ENCODE measurements around the gene ATPAF2.
A peak's percentile ranks its signal among the peaks of the same experiment; 100 is the strongest.
"Not testable (repeated sequence)": the region's sequence is repeated elsewhere in the genome, so short reads cannot be mapped to it uniquely, and the experiment has no call there.

The ATPAF2 gene

DNA sequence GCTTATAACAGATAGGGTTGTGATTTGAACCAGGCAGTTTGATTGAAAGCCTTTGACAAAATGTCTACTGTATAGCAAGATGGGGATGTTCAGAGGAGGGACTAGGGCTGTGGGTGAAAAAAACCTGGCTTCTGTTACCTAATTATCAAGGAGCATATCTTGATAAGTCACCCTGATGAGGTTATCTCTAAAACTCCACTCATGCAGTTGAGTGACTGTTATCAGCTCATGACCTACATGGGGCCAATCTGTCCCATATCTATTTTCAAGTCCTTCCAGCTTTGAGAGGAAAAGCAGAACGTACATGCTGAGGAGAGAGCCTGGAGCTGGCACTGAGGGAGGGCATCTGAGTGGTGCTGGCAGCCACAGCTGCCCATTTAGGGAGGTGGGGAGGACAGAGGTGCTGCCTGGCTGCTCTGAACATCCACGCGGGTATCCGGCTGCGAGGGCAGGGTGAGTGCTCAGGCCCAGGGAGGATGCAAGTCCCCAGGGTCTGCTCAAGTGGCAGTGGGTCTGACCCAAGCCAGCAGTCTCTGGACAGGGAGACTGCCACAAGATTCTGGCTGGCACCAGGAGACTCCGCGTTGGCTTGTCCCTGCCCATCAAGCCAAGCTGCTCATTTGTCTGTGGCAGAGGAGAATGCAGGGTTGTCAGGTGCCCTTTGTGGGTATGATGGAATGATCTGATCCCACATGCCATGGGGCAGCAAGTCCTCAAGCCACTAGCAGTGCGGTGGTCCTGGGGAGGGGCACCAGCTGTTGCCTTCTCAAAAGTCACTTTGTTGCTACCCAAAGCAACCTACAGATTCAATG is 29.2 kb downstream of the ATPAF2 start:
- no peak for DNase-seq

DNA sequence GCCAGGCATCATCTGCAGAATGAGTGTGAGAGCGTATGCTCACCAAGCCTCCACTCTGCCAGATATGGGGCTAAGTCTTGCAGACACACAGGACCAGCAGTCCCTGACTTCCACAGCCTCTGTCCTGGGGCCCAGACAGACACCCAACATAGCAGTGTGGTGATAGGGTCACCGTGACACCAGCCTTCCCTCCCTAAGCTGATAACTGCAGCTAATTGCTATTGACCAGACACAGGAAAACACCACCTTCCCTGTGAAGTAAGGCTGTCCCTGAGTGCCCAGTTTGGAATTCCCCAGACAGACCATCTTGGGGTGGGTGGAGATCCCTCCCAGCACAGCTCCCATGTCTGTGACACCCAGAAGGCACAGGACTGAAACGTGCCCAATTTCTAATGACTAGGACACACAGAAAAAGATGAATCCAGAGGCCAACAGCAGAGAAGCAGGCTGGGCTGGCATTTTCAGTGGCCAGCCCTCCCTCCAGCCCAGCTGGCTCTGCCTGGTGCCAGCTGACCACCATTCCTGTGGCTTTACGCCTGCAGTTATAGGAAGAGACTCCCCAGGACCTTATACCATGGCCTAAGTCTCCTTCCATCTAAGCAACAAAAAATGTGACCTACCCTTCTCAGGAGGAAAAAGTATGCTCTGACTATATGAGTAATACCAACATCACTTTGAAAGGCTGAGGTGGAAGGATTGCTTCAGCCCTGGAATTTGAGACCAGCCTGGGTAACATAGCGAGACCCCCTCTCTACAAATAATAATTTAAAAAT is 30.3 kb downstream of the ATPAF2 start:
- no peak for DNase-seq

GRCh38 chr17:18006495-18007239 is 32.3 kb downstream of the ATPAF2 start:
- DNase-seq, result no peak

- no peak for DNase-seq
Observed at GRCh38 chr17:18005496-18005895, 33.5 kb downstream of the ATPAF2 start.

- DNase-seq, result no peak
Observed at GRCh38 chr17:18004884-18005305, 34.1 kb downstream of the ATPAF2 start.

DNA sequence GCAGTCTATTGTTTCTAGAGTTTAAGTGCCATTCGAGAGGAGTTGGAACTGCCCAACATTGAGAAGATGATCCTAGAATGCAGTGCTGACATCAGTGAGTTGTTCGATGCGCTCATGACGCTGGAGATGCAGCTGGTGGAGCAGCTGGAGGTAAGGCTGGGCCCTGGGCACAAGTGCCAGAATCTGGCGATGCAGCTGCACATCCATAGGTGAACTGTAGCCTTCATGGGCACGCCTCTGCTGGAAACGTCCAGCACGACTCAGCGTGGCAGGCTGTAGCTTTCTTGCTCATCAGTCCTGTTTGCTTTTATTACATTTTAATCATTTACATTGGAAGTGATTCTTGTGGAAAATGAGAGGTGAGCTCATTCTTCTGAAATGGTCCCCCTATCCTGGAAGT is 34.6 kb downstream of the ATPAF2 start:
- DNase-seq, result no peak

DNA sequence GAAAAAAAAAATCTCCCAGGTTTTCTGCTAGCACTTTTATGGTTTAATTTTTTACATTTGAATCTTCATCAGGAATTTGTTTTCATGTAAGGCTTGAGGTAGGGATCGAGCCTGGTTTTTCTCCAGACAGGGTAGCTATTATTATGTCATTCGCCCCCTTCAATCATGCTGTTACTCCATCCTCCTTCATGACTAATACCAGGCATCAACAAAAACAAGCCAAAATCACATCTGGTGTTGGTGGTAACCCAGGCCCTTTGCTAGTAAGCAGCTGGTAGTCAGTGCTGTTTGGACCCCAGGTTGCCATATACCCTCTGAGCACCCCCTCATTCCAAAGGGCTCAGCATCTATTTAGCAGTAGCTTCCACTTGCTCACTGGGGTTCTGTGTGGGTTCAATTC is 36.8 kb downstream of the ATPAF2 start:
- no peak for DNase-seq

DNA sequence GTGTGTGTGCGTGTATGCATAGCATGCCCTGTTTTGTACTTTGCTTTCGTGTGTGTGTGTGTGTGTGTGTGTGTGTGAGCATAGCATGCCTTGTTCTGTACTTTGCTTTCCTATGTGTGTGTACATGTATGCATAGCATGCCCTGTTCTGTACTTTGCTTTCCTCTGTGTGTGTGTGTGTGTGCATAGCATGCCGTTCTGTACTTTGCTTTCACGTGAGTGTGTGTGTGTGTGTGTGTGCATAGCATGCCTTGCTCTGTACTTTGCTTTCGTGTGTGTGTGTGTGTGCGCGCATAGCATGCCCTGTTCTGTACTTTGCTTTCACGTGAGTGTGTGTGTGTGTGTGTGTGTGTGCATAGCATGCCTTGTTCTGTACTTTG is 38.9 kb downstream of the ATPAF2 start:
- no peak for DNase-seq

- no peak for DNase-seq
Observed at GRCh38 chr17:17999364-18000029, 39.5 kb downstream of the ATPAF2 start.

- DNase-seq, result no peak
Observed at GRCh38 chr17:17998934-17999333, 40.0 kb downstream of the ATPAF2 start.

DNA sequence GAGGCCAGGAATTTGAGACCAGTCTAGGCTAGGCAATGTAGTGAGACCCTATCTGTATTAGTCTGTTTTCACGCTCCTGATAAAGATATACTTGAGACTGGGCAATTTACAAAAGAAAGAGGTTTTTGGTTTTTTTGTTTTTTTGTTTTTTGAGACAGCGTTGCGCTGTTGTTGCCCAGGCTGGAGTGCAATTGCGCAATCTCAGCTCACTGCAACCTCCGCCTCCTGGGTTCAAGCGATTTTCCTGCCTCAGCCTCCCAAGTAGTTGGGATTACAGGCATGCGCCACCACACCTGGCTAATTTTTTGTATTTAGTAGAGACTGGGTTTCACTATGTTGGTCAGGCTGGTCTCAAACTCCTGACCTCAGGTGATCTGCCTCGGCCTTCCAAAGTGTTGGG is 43.1 kb downstream of the ATPAF2 start:
- DNase-seq, result not testable (repeated sequence)

DNA sequence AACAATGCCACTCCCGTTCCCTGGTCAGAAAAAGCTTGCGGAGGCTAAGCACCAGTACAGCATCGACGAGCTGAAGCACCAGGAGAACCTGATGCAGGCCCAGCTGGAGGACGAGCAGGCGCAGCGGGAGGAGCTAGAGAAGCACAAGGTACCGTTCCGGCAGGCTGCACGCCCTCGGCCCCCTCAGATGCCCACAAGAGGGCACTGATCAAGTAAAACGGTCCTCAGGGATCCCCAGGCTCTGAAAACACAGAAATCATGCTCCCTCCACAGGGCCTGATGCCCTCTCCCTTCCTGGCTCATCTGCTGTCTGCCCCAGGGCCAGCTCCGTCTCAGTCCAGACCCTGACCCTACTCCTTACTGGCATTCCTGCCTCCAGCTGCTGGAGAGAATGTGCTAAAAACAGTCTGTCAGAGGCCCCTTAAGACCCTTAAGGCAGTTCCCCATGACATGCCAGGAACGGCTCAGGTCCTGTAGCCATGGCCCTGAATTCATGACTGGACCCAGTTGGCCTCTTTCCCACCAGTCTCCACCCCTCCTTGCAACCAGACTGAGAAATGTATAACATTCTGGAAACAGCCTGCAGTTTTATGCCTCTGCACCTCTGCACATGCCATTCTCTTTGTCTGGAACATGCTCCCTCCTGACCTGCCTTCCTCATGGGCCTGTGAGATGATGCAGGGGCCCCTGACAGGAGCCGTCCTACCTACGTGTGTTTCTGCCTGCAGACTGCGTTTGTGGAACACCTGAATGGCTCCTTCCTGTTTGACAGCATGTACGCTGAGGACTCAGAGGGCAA is 44.5 kb downstream of the ATPAF2 start:
- DNase-seq, result peak; percentile 7

DNA sequence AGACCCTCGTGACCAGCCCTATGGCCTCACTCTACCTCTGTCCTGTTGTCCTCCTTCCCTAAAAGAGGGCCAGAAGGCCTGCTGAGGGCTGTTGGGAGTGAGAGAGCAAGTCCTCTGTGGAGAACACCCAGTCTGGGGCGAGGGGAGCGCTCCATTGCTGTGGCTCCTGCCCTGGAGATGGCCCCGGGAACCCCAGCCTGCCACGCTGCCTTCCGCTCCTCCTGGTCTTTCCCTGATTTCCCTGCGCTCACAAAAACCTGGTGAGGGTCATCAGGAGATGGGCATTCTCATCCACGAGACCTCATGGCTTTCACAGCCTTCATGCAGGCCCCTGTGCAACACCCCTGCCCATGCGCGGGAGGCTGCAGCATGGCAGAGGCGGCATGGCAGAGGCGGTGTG is 45.1 kb downstream of the ATPAF2 start:
- DNase-seq, result no peak

DNA sequence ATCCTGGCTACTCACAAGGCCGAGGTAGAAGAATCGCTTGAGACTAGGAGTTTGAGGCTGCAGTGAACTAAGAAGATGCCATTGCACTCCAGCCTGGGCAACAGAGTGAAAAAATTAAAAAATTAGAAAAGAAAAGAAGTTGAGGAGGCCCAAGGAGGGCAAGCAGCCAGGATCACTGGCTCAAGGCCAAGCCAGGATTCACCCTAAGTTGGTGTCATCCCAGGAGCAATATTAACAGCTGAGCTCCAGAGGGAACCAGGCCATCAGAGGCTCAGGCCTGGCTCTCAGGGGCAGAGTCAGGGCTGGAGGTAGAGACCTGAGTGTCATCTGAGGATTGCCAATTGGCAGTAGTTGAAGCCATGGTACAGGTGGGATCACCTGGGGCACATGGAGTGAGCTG is 45.6 kb downstream of the ATPAF2 start:
- no peak for DNase-seq

- no peak for DNase-seq
Observed at GRCh38 chr17:17990282-17990681, 48.7 kb downstream of the ATPAF2 start.

DNA sequence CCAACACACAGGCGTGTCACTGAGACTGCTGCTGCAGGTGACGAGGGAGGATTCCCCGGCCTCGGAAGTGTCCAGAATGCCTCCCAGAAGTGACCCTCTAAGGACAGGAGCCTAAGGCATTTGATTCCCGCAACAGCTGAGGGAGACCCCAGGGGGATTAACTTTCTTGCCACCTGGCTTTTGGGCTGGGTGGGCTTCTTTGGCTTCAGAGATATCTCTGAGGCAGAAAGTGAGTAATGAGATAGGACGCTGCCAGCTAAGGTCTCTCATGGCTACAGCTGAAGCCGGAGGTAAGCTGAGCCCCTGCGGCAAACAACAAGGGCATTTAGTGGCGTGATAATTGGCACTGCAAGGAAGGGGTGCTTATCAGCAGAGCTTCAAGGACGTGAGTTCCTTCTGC is 49.4 kb downstream of the ATPAF2 start:
- DNase-seq, result no peak

GRCh38 chr17:17989081-17989480 is 49.9 kb downstream of the ATPAF2 start:
- no peak for DNase-seq

- DNase-seq, result no peak
Observed at GRCh38 chr17:17988427-17988945, 50.5 kb downstream of the ATPAF2 start.

- no peak for DNase-seq
Observed at GRCh38 chr17:17987901-17988300, 51.1 kb downstream of the ATPAF2 start.

DNA sequence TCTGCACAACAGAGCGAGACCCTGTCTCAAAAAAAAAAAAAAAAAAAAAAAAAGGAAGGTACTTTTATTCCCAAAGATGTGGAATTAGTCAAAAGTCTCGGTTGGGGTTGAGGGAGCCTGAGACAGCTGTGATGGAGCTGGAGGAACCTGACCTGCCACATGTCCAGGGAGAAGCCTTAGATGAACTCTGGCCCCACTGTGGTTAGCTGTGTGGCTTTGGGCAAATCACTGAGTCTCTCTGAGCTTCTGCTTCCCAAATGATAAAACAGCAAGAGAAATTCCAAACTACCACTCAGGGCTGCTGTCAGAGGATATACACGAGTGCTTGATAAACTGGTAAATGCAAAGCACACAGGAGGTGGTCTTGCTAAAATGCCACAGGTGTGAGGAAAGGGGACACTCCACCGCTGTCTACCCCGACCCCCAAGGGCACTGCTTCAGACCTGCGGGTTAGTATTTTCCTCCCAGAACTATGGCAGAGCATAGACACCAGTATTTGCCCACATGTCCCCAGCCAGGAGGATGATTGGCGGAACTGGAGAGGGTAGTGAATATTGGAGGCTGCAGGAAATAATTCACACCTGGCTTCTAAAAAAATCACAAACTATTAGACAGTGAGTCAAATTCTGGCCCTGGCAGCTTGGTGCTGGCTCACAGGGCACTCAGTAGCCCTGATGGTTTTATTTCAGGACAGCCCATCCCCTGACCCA is 51.6 kb downstream of the ATPAF2 start:
- DNase-seq, result no peak

- no peak for DNase-seq
Observed at GRCh38 chr17:17985555-17985954, 53.4 kb downstream of the ATPAF2 start.

All from midbrain (tissue), 1 donor.